SK-N-SH (cell line): Measurements from ENCODE around the gene ZSCAN10. TPM values are rescaled to one million over a fixed set of nuclear protein-coding genes. Genes with fewer than 3 reads are reported as not detected.

Experiments used
- CTCF ChIA-PET: fragments of 300-600, 350-600 bp; formaldehyde crosslinking; extraction: SDS; loops from one replicate; lab custom pipeline; 2021; lab: Yijun Ruan, JAX
- POLR2A ChIA-PET: fragments of 350-600 bp; sonication (Branson Sonifier 250); formaldehyde crosslinking; extraction: SDS; loops from one replicate; lab custom pipeline; 2020; ENCODE audit warnings: antibody characterized with exemption, inconsistent platforms; lab: Yijun Ruan, JAX
- DNase-seq: peaks from one replicate; pipeline ENCODE4 v3.0.0; 2012
- H2AFZ ChIP-seq: fragments of 200-600 bp; sonication (generic); 2 replicates; pipeline ENCODE4 v1.8.1; 2016; ENCODE audit warnings: antibody characterized with exemption, mild to moderate bottlenecking, low read depth
- H3F3A ChIP-seq: fragments of 200-600 bp; sonication (generic); replicated peaks from 2 replicates; pipeline ENCODE3; 2016; ENCODE audit warnings: antibody characterized with exemption, mild to moderate bottlenecking; ENCODE audit not compliant: insufficient read depth
- H3K27ac ChIP-seq, 2 experiments: fragments of 200-500 bp in 1 of 2; fragments of 200-600 bp in 1 of 2; sonication (Bioruptor generic) in 1 of 2; sonication (generic), shearing (Covaris generic) in 1 of 2; 2 replicates each; pipeline versions ENCODE4 v1.5.1 to v1.6.1; 2014 to 2016; ENCODE audit warnings: low read depth in 2 of 2, inconsistent platforms in 1 of 2, low read length in 1 of 2, mild to moderate bottlenecking in 1 of 2, mixed read lengths in 1 of 2
- H3K27me3 ChIP-seq: fragments of 200-600 bp; sonication (generic), shearing (Covaris generic); 2 replicates; pipeline ENCODE4 v1.6.1; 2016; ENCODE audit warnings: mixed run types; ENCODE audit not compliant: insufficient read depth
- H3K36me3 ChIP-seq, 2 experiments: fragments of 200-500 bp in 1 of 2; fragments of 200-600 bp in 1 of 2; sonication (Bioruptor generic) in 1 of 2; sonication (generic) in 1 of 2; replicated peaks in 1 of 2; 2 replicates each; pipeline versions ENCODE3 to v1.5.1; 2014 to 2016; ENCODE audit warnings: low read length in 1 of 2, mild to moderate bottlenecking in 1 of 2; ENCODE audit not compliant: insufficient read depth in 2 of 2, control insufficient read depth in 1 of 2
- H3K4me1 ChIP-seq, 2 experiments: fragments of 200-500 bp in 1 of 2; fragments of 200-600 bp in 1 of 2; sonication (Bioruptor generic) in 1 of 2; sonication (generic), shearing (Covaris generic) in 1 of 2; 2 replicates each; pipeline versions ENCODE4 v1.5.1 to v1.6.1; 2014 to 2016; ENCODE audit warnings: low read depth in 1 of 2, low read length in 1 of 2, mixed run types in 1 of 2; ENCODE audit not compliant: insufficient read depth in 2 of 2, control insufficient read depth in 1 of 2
- H3K4me2 ChIP-seq: fragments of 200-600 bp; sonication (generic), shearing (Covaris generic); 2 replicates; pipeline ENCODE4 v1.6.1; 2017; ENCODE audit warnings: mixed run types
- H3K4me3 ChIP-seq, 2 experiments: fragments of 200-500 bp in 1 of 2; fragments of 200-600 bp in 1 of 2; sonication (Bioruptor generic) in 1 of 2; sonication (generic), shearing (Covaris generic) in 1 of 2; 2 replicates each; pipeline versions ENCODE4 v1.5.1 to v1.8.1; 2014 to 2016; ENCODE audit warnings: low read depth in 2 of 2, inconsistent platforms in 1 of 2, low read length in 1 of 2, mild to moderate bottlenecking in 1 of 2, mixed read lengths in 1 of 2, moderate library complexity in 1 of 2
- H3K79me2 ChIP-seq: fragments of 200-600 bp; sonication (generic); 2 replicates; pipeline ENCODE4 v1.8.1; 2017; ENCODE audit warnings: mild to moderate bottlenecking; ENCODE audit not compliant: insufficient read depth
- H3K9ac ChIP-seq: fragments of 200-600 bp; sonication (generic); 2 replicates; pipeline ENCODE4 v1.6.1; 2017; ENCODE audit warnings: mixed run types
- H3K9me2 ChIP-seq: fragments of 200-600 bp; sonication (generic); 2 replicates; pipeline ENCODE4 v1.6.1; 2017; ENCODE audit warnings: mixed run types
- H3K9me3 ChIP-seq: fragments of 200-600 bp; sonication (generic); 2 replicates; pipeline ENCODE4 v1.6.1; 2017; ENCODE audit warnings: mixed run types, mild to moderate bottlenecking, moderate library complexity
- H4K20me1 ChIP-seq: fragments of 200-600 bp; sonication (generic); 2 replicates; pipeline ENCODE4 v1.6.1; 2017; ENCODE audit warnings: mild to moderate bottlenecking, mixed run types; ENCODE audit not compliant: insufficient read depth
- CHD2 ChIP-seq: fragments of 150-350 bp; IDR thresholded peaks from 2 replicates; pipeline ENCODE4 v1.6.1; 2018; ENCODE audit warnings: low read length; ENCODE audit not compliant: partially characterized antibody
- ELF1 ChIP-seq: IDR thresholded peaks from 2 replicates; pipeline ENCODE4 v1.4.0; 2012
- EP300 ChIP-seq, 2 experiments: IDR thresholded peaks; 2 replicates each; pipeline versions ENCODE4 v1.4.0 to v1.6.1; 2012; ENCODE audit warnings: borderline replicate concordance in 1 of 2, low read depth in 1 of 2, low read length in 1 of 2
- EZH2phosphoT487 ChIP-seq: fragments of 200-600 bp; sonication (generic); IDR thresholded peaks from 2 replicates; pipeline ENCODE4 v1.6.1; 2017; ENCODE audit warnings: low read depth, mixed run types, mild to moderate bottlenecking, antibody characterized with exemption, moderate library complexity, borderline replicate concordance
- FOSL2 ChIP-seq: IDR thresholded peaks from 2 replicates; pipeline ENCODE4 v1.4.0; 2012; ENCODE audit warnings: low read depth, mild to moderate bottlenecking, moderate library complexity, borderline replicate concordance
- FOXJ3 ChIP-seq: sonication (generic); formaldehyde crosslinking; IDR thresholded peaks from 2 replicates; pipeline ENCODE4 v1.5.1; 2020; ENCODE audit warnings: mild to moderate bottlenecking, missing genetic modification reagents
- FOXM1 ChIP-seq: IDR thresholded peaks from 2 replicates; pipeline ENCODE4 v1.4.0; 2012; ENCODE audit warnings: low read depth, mild to moderate bottlenecking
- GABPA ChIP-seq: IDR thresholded peaks from 2 replicates; pipeline ENCODE4 v1.4.0; 2012; ENCODE audit warnings: low read depth, mild to moderate bottlenecking
- JUND ChIP-seq: IDR thresholded peaks from 2 replicates; pipeline ENCODE4 v1.4.0; 2012
- MEF2A ChIP-seq: IDR thresholded peaks from 2 replicates; pipeline ENCODE4 v1.4.0; 2012; ENCODE audit warnings: low read depth, borderline replicate concordance
- MXI1 ChIP-seq: IDR thresholded peaks from 2 replicates; pipeline ENCODE4 v1.6.1; 2012; ENCODE audit warnings: mild to moderate bottlenecking, low read depth, low read length, improper control_type of control experiment
- NFIC ChIP-seq: IDR thresholded peaks from 2 replicates; pipeline ENCODE4 v1.4.0; 2012; ENCODE audit warnings: borderline replicate concordance
- NRF1 ChIP-seq: IDR thresholded peaks from 2 replicates; pipeline ENCODE4 v1.6.1; 2012; ENCODE audit warnings: low read depth, mild to moderate bottlenecking, low read length
- RAD21 ChIP-seq: IDR thresholded peaks from 2 replicates; pipeline ENCODE4 v1.6.1; 2012; ENCODE audit warnings: mild to moderate bottlenecking, low read length
- RFX5 ChIP-seq: IDR thresholded peaks from 2 replicates; pipeline ENCODE4 v1.6.1; 2012; ENCODE audit warnings: mild to moderate bottlenecking, improper control_type of control experiment, low read length
- SIN3A ChIP-seq: IDR thresholded peaks from 2 replicates; pipeline ENCODE4 v1.6.1; 2012; ENCODE audit warnings: low read depth, mild to moderate bottlenecking, low read length, moderate library complexity, borderline replicate concordance
- SMC3 ChIP-seq: IDR thresholded peaks from 2 replicates; pipeline ENCODE4 v1.6.1; 2012; ENCODE audit warnings: low read depth, low read length, improper control_type of control experiment
- TCF12 ChIP-seq: IDR thresholded peaks from 2 replicates; pipeline ENCODE4 v1.4.0; 2012
- YY1 ChIP-seq: IDR thresholded peaks from 2 replicates; pipeline ENCODE4 v1.4.0; 2012; ENCODE audit warnings: low read depth, mild to moderate bottlenecking
- WGBS: methylation state at CpG from one replicate; pipeline ENCODE4 v1.1.6; 2017; ENCODE audit warnings: low lambda C conversion rate; 5-methylcytosine and 5-hydroxymethylcytosine counted together
- polyA plus RNA-seq, 3 experiments: library from polyadenylated mRNA; depleted of rRNA; stranded (reverse); fragments of >200 nt; gene quantifications; 2 replicates each; pipeline ENCODE4 v1.2.3, GENCODE V29; 2012
- TF ChIP-seq, protein P1 (sequence below): IDR thresholded peaks from 2 replicates; pipeline ENCODE4; 2012
- TF ChIP-seq, protein P2 (sequence below): fragments of 150-350 bp; IDR thresholded peaks from 2 replicates; pipeline ENCODE4 v1.6.1; 2017; ENCODE audit warnings: antibody characterized with exemption, low read length, low read depth, borderline replicate concordance

The ZSCAN10 gene
- polyA plus RNA-seq, 1 of the 3 experiments (the other 2 are of a cell fraction) = 0.05 TPM

DNA sequence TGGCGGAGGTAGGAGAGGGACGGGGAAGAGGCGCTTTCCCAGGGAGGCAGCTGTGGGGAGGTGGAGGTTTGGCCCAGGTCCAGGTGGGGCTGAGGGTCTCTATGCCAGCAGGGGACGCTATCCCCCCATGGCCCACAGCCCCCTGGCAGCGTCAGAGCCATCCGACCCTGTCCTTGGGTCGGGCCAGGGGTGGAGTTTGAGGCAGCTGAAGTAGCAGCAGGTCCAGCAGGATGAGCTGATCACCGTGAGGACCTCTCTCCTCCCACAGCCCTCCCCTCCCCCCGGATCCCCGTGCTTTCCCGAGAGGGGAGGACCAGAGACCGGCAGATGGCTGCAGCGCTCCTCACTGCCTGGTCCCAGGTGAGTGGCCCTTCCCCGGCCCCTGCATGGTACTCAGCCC lies 16.5 kb upstream of the ZSCAN10 start:
- H3K36me3 ChIP-seq = peaks cover 0 to 34% of the 10 kb centered on the region in 2 experiments
- H3F3A ChIP-seq = no peaks in the 10 kb centered on the region
- H2AFZ ChIP-seq = no peak overlapping the region
- peaks cover 11% of the 10 kb centered on the region; the same call in 1 of the 2 replicates for H3K79me2 ChIP-seq
- peaks cover 0 to 24% of the 10 kb centered on the region in 2 experiments; a peak in 1 of 4 replicates for H3K4me1 ChIP-seq
- no peaks in the 10 kb centered on the region for H3K9me2 ChIP-seq
- H3K27ac ChIP-seq = no peak overlapping the region
- DNase-seq = peak; percentile 34
- ChIA-PET CTCF (interaction anchor here (1.2 to 10.8 kb wide), 3 partner anchors 13 to 56 kb away, joined by 4 to 64 read pairs (median 25); no protein-coding TSS in a partner anchor), POLR2A (interaction anchor here (0.5 to 0.6 kb wide), 2 partner anchors 19 to 161 kb away, joined by 3 read pairs; partner anchors contain the start of gene ZNF213)
- TF ChIP-seq TCF12 = no peak
- TF ChIP-seq ELF1 = no peak
- 0 out of 2 replicates have a peak, but pooled peaks have one; percentile 7 for TF ChIP-seq NFIC
- TF ChIP-seq GABPA = no peak
- no peak for TF ChIP-seq MEF2A
- H3K9me3 ChIP-seq = no peaks in the 10 kb centered on the region
- no peak overlapping the region for H3K4me3 ChIP-seq
- 100% methylated on average over 3 of the region's 14 CpGs for WGBS
- H3K9ac ChIP-seq = no peak overlapping the region
- H3K4me2 ChIP-seq = no peak overlapping the region
- no peaks in the 10 kb centered on the region for H4K20me1 ChIP-seq
- H3K27me3 ChIP-seq = no peaks in the 10 kb centered on the region

DNA sequence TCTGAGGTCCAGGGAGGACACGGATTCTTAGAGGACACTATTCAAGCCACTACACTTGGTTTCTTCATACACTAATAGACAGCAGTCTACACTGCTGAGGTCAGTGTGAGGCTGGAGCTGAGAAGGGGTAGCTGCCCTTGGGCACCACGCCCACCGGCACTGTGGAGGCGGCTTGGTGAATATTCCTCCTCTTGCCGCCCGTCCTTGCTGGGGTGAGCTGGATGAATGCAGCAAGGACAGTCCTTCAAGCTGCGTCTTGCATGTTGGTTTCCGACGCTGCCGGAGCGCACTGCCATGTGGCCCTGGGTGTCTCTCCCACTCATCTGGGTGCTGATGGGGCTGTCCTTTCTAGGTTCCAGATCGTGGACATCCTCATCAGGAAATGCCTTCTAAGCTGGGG lies 15.9 kb upstream of the ZSCAN10 start:
- H3F3A ChIP-seq = no peaks in the 10 kb centered on the region
- 98% methylated on average over 12 of the region's 12 CpGs for WGBS
- H3K79me2 ChIP-seq = peaks cover 11% of the 10 kb centered on the region; the same call in 1 of the 2 replicates
- TF ChIP-seq FOSL2 (no peak), NRF1 (no peak), FOXJ3 (CRISPR knock-in tag) (no peak), EZH2phosphoT487 (no peak), RFX5 (no peak)
- no peaks in the 10 kb centered on the region for H3K27me3 ChIP-seq
- ChIA-PET POLR2A (interaction anchor here (0.5 kb wide), 1 partner anchor 20 kb away, joined by 3 read pairs; the partner anchor contains the start of gene ZNF213), CTCF (interaction anchor here (1.2 to 10.8 kb wide), 4 partner anchors 14 to 56 kb away, joined by 4 to 64 read pairs (median 15); no protein-coding TSS in a partner anchor)
- no peaks in the 10 kb centered on the region for H4K20me1 ChIP-seq
- peaks cover 0 to 33% of the 10 kb centered on the region in 2 experiments for H3K36me3 ChIP-seq
- H3K27ac ChIP-seq = no peak overlapping the region
- peaks cover 0 to 24% of the 10 kb centered on the region in 2 experiments; a peak in 1 of 4 replicates for H3K4me1 ChIP-seq
- H2AFZ ChIP-seq = no peak overlapping the region
- no peak overlapping the region for H3K4me2 ChIP-seq
- no peaks in the 10 kb centered on the region for H3K9me3 ChIP-seq
- no peak for DNase-seq
- no peak overlapping the region for H3K4me3 ChIP-seq
- H3K9ac ChIP-seq = no peak overlapping the region
- no peaks in the 10 kb centered on the region for H3K9me2 ChIP-seq

DNA sequence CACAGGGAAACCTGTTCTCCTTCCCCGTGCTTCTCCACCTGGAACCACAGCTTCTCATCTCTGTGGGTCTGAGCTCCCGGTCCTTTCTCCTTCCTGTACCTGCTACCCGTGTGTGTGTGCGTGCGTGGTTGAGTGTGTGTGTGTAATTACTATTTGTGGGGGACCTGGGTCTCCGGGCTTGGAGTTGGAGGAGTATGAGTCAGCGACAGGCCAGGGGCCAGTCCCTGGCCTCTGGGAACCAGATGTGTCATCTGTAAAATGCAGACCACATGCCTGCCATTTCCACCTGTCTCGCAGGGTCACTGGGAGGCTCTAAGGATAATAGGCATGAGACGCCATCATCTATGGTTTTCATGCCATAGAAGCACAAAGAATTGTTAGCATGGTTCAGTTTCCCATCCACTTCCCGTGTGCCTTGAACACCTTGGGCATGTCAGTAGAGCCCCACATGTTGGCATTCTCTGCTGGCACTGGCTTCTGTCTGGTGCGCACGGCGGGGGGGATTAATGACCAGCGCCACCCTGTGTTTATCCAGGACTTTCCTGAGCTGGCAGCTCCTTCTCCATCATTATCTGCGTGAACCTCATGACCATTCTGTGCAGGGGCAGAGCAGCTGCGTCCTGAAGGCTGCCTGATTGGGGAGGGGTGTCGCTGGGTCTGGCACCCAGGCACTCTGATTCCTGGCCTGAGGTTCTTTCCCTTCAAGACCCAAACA lies 14.8 kb upstream of the ZSCAN10 start:
- CTCF ChIA-PET = interaction anchor here (1.0 to 10.8 kb wide), 9 partner anchors 9 to 82 kb away, joined by 3 to 64 read pairs (median 8); partner anchors contain the start of gene ZNF213
- Histone ChIP-seq H3K4me2 (peak overlapping the region; percentile 97), H3K4me1 (peaks cover 0 to 24% of the 10 kb centered on the region in 2 experiments; a peak in 1 of 4 replicates), H4K20me1 (no peaks in the 10 kb centered on the region), H3K79me2 (peaks cover 11% of the 10 kb centered on the region; the same call in 1 of the 2 replicates), H3F3A (no peaks in the 10 kb centered on the region), H3K27me3 (no peaks in the 10 kb centered on the region), H3K9me2 (no peaks in the 10 kb centered on the region), H3K9me3 (no peaks in the 10 kb centered on the region), H3K36me3 (peaks cover 0 to 22% of the 10 kb centered on the region in 2 experiments), H2AFZ (no peak overlapping the region), H3K27ac (peak overlapping the region in 1 of 2 experiments; percentile 18; a peak in 1 of 4 replicates), H3K9ac (peak overlapping the region; percentile 74; the same call in 1 of the 2 replicates), H3K4me3 (peak overlapping the region; percentile 78 to 96)
- 44% methylated on average over 12 of the region's 17 CpGs for WGBS
- TF ChIP-seq MXI1 = peak; percentile 52; the same call in 1 of the 2 replicates
- no peak for TF ChIP-seq CHD2
- TF ChIP-seq JUND = no peak
- TF ChIP-seq SIN3A = no peak
- peak; percentile 24; the same call in 1 of the 2 replicates for TF ChIP-seq TCF12
- no peak for TF ChIP-seq ELF1
- peak; percentile 12; the same call in 1 of the 2 replicates for TF ChIP-seq SMC3
- TF ChIP-seq YY1 = no peak
- TF ChIP-seq, protein P1, sequence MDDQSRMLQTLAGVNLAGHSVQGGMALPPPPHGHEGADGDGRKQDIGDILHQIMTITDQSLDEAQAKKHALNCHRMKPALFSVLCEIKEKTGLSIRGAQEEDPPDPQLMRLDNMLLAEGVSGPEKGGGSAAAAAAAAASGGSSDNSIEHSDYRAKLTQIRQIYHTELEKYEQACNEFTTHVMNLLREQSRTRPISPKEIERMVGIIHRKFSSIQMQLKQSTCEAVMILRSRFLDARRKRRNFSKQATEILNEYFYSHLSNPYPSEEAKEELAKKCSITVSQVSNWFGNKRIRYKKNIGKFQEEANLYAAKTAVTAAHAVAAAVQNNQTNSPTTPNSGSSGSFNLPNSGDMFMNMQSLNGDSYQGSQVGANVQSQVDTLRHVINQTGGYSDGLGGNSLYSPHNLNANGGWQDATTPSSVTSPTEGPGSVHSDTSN = no peak
- peak; percentile 14; the same call in 1 of the 2 replicates for TF ChIP-seq RAD21
- TF ChIP-seq, protein P2, sequence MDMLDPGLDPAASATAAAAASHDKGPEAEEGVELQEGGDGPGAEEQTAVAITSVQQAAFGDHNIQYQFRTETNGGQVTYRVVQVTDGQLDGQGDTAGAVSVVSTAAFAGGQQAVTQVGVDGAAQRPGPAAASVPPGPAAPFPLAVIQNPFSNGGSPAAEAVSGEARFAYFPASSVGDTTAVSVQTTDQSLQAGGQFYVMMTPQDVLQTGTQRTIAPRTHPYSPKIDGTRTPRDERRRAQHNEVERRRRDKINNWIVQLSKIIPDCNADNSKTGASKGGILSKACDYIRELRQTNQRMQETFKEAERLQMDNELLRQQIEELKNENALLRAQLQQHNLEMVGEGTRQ = no peak
- no peak for TF ChIP-seq FOXM1
- TF ChIP-seq EP300 (IDR thresholded peaks at IDR 0.05; ENCODE audit: borderline replicate concordance in 1 of 2, low read depth in 1 of 2, low read length in 1 of 2) = no peak
- POLR2A ChIA-PET = no interaction called here
- DNase-seq = peak; percentile 62
